Measurements from ENCODE around the gene FMNL2.

GRCh38 chr2:152622219-152622618 lies 287.2 kb downstream of the FMNL2 start:
- TF ChIP-seq BACH2 (CRISPR knock-in tag; IDR thresholded peaks at IDR 0.05; ENCODE audit: borderline replicate concordance) (no peak), ESRRG (CRISPR knock-in tag; IDR thresholded peaks at IDR 0.05) (no peak), PATZ1 (CRISPR knock-in tag; IDR thresholded peaks at IDR 0.05; ENCODE audit: borderline replicate concordance) (no peak), ZNF565 (CRISPR knock-in tag; conservative IDR thresholded peaks at IDR 0.05; ENCODE audit: low read depth) (no peak), TCF4 (CRISPR knock-in tag; IDR thresholded peaks at IDR 0.05; ENCODE audit: borderline replicate concordance) (no peak), SNAI2 (CRISPR knock-in tag; IDR thresholded peaks at IDR 0.05) (no peak), ZC3H10 (CRISPR knock-in tag; IDR thresholded peaks at IDR 0.05) (no peak), CSDC2 (CRISPR knock-in tag; IDR thresholded peaks at IDR 0.05) (no peak), OSR1 (CRISPR knock-in tag; IDR thresholded peaks at IDR 0.05) (no peak), PPARA (CRISPR knock-in tag; IDR thresholded peaks at IDR 0.05; ENCODE audit: borderline replicate concordance) (no peak), ZFP30 (CRISPR knock-in tag; IDR thresholded peaks at IDR 0.05) (no peak), CSRNP3 (CRISPR knock-in tag; IDR thresholded peaks at IDR 0.05) (no peak), CREB5 (CRISPR knock-in tag; IDR thresholded peaks at IDR 0.05; ENCODE audit: low read depth) (no peak), ZNF70 (CRISPR knock-in tag; IDR thresholded peaks at IDR 0.05) (no peak)
